Activated naive CD8-positive, alpha-beta T cell treated with anti-CD3 and anti-CD28 coated beads, Interleukin-2, amount 10 ng/mL, durations not matched to agents 7 days and 5 days (primary cell): ENCODE data around the gene PDXP. TPM values are rescaled to one million over a fixed set of nuclear protein-coding genes. Genes with fewer than 3 reads are reported as not detected.

Experiments
- ATAC-seq: fragments of 150-1000 bp; cut with Tn5 transposase; one replicate; pipeline ENCODE4 v1.10.0; 2021; ENCODE audit warnings: low read depth, moderate library complexity
- POLR2A ChIA-PET: fragments of 350-600 bp; sonication (Branson Sonifier 250); formaldehyde crosslinking; loops from one replicate; lab custom pipeline; 2021; ENCODE audit warnings: antibody characterized with exemption; lab: Charles Lee
- DNase-seq: peaks from one replicate; pipeline ENCODE4 v3.0.0; 2021
- H3K27ac Mint-ChIP-seq: one replicate; pipeline ENCODE4 v1.8.0; 2022; ENCODE audit warnings: mild to moderate bottlenecking, mixed read lengths
- H3K27me3 Mint-ChIP-seq: one replicate; pipeline ENCODE4 v1.8.0; 2022; ENCODE audit warnings: mild to moderate bottlenecking, moderate library complexity, mixed read lengths
- H3K36me3 Mint-ChIP-seq: one replicate; pipeline ENCODE4 v1.8.0; 2021; ENCODE audit warnings: mild to moderate bottlenecking, mixed read lengths
- H3K4me1 Mint-ChIP-seq: one replicate; pipeline ENCODE4 v1.8.0; 2021; ENCODE audit warnings: mixed read lengths
- H3K4me3 Mint-ChIP-seq: one replicate; pipeline ENCODE4 v1.8.0; 2022; ENCODE audit warnings: mild to moderate bottlenecking, moderate library complexity, mixed read lengths
- H3K9me3 Mint-ChIP-seq: one replicate; pipeline ENCODE4 v1.8.0; 2021; ENCODE audit warnings: mixed read lengths
- total RNA-seq, 2 experiments: library from RNA; stranded (reverse); gene quantifications; one replicate each; pipeline ENCODE4 v1.2.3, GENCODE V29; 2021

Gene PDXP
- total RNA-seq, 2 experiments from 2014 or later, result 16.4 to 16.6 TPM

DNA sequence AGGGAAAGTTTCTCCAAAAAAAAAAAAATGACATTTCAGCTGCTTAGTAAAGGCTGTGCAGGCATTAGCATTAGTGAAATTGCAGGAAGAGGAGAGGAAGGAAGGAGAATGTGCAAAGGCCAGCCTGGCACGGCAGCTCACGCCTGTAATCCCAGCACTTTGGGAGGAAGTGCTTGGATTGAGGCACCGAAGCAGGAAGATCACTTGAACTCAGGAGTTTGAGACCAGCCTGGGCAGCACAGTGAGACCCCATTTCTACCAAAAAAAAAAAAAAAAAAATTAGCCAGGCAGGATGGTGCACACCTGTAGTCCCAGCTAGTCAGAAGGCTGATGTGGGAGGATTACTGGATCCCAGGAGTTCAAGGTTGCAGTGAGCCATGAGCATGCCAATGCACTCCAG is 46.1 kb downstream of the PDXP start:
- Mint-ChIP-seq H3K4me1 (peaks cover 5% of the 10 kb centered on the region), H3K27ac (no peak overlapping the region), H3K36me3 (peaks cover 3% of the 10 kb centered on the region), H3K9me3 (no peaks in the 10 kb centered on the region), H3K27me3 (no peaks in the 10 kb centered on the region), H3K4me3 (no peak overlapping the region)
- DNase-seq (no peak), ATAC-seq (no peak)
- POLR2A ChIA-PET, result no interaction called here

DNA sequence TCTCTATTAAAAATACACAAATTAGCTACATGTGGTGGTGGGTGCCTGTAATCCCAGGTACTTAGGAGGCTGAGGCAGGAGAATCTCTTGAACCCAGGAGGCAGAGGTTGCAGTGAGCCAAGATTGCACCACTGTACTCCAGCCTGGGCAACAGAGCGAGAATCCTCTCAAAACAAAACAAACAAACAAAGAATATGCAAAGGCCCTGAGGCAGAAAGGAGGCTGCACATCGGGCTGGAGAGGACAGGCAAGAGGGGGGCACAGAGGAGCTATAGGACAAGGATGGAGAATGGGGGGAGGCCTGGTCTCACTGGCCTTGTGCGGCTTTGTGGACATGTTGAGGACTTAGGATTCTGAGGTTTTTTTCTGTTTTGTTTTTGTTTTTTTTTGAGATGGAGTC is 46.7 kb downstream of the PDXP start:
- H3K27ac Mint-ChIP-seq, result no peak overlapping the region
- DNase-seq, result no peak

DNA sequence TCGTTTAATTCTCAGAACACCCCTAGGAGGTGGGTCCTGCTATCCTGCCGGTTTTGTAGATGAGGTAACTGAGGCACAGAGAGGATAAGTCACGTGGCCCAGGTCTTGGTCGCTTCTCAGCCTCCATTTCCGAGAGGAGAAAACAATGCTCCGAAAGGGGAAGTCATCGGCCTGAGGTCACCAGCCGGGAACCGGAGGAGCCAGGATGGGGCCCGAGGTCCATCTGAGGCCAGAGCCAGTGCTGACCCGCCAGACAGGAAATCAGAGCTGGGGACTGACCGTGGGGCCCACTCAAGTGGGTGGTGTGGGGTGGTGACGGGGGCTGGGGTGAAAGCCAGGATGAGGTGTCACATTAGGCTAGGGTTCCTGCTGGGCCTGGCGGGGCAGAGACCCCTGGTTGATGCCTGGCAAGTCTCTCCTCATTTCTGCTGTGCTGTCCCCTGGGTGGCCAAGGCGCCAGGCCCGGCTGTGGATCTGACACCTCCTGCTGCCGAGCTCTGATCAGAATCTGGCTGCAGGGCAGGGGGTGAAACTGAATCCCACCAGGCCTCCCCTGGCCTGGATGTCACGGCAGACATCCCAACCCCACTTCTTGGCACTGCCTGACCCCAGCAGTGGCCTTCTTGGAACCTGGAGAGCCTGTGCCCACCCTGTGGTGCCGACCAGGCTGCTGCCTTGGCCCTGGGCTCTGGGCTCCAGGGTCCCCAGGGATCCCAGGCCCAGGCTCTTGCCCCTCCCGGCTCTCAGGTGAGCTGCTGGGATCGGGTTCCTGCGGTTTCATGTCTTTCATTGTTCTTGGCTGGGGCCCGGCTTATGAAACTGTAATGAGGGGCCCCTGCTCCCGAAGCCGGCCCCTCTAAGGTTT is 50.3 kb downstream of the PDXP start:
- Mint-ChIP-seq H3K36me3 (peaks cover 3% of the 10 kb centered on the region), H3K27me3 (no peaks in the 10 kb centered on the region), H3K27ac (no peak overlapping the region), H3K4me1 (peaks cover 2% of the 10 kb centered on the region), H3K4me3 (no peak overlapping the region), H3K9me3 (no peaks in the 10 kb centered on the region)
- no peak for DNase-seq
- no peak for ATAC-seq
- POLR2A ChIA-PET, result no interaction called here

More for the DNA sequence above, 46.7 kb downstream of the PDXP start:
- Mint-ChIP-seq H3K4me3 (no peak overlapping the region), H3K4me1 (peaks cover 5% of the 10 kb centered on the region), H3K27me3 (no peaks in the 10 kb centered on the region), H3K36me3 (peaks cover 5% of the 10 kb centered on the region), H3K9me3 (no peaks in the 10 kb centered on the region)
- ATAC-seq, result no peak
- POLR2A ChIA-PET, result no interaction called here

DNA sequence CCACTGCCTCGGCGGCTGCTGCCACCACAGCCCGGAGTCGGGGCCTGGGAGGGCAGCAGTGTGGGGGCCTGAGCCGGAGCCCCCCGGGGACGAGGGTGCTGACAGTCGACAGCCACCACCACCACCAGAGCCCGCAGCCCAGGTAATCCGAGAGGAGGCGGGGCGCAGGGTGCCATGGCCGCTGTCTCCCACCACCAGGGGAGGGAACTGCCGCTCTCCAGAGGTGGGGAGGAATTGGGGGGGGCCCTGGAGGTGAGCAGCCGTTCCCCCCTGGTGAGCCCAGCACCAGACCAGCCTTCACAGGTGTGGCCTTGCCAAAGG is 50.9 kb downstream of the PDXP start:
- ATAC-seq, result no peak
- Mint-ChIP-seq H3K36me3 (peaks cover 3% of the 10 kb centered on the region), H3K27me3 (no peaks in the 10 kb centered on the region), H3K9me3 (no peaks in the 10 kb centered on the region), H3K27ac (no peak overlapping the region), H3K4me1 (peaks cover 2% of the 10 kb centered on the region), H3K4me3 (no peak overlapping the region)
- POLR2A ChIA-PET, result no interaction called here
- DNase-seq, result no peak

DNA sequence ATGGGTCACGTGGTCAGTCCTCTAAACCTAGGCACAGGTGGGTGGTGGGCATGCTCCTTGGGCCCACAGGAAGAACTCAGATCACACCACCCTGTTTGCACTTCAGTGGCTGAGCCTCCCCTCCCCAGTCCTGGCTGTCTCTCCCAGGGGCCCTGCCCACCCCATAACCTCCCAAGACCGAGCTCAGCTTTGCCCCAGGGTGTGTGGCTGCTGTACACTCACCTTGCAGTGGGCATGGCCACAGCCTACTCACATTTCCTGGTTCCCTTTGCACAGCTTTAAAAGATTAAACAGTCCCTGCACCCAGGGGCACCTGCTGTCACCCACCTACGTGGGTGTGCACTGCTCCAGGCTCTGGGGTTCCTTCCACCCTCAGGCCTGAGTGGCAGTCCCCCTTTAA is 52.2 kb downstream of the PDXP start:
- DNase-seq, result no peak
- ATAC-seq, result no peak
- Mint-ChIP-seq H3K36me3 (peaks cover 1% of the 10 kb centered on the region), H3K4me1 (peaks cover 2% of the 10 kb centered on the region), H3K27ac (peak overlapping the region; percentile 21), H3K27me3 (no peaks in the 10 kb centered on the region), H3K4me3 (no peak overlapping the region), H3K9me3 (no peaks in the 10 kb centered on the region)
- POLR2A ChIA-PET, result no interaction called here

DNA sequence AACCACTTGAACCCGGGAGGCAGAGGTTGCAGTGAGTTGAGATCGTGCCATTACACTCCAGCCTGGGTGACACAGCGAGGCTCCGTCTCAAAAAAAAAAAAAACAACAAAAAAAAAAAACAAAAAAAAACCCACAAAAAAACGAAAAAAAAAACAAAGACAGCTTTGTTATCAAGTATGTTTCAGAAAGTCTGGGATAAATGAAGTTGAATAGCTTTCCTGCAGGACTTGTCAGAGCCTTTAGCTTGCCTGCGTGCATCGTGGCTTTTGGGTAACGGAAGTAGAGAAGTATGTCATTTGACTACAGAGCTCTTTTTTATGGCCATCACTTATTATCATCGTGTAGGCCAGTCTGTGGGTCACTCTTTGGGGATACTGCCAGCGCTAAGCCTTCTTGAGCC is 53.0 kb downstream of the PDXP start:
- POLR2A ChIA-PET, result no interaction called here
- peaks cover 2% of the 10 kb centered on the region for H3K36me3 Mint-ChIP-seq
- H3K9me3 Mint-ChIP-seq, result no peaks in the 10 kb centered on the region
- no peak overlapping the region for H3K4me3 Mint-ChIP-seq
- no peaks in the 10 kb centered on the region for H3K4me1 Mint-ChIP-seq
- DNase-seq, result no peak
- no peaks in the 10 kb centered on the region for H3K27me3 Mint-ChIP-seq
- ATAC-seq, result no peak
- H3K27ac Mint-ChIP-seq, result no peak overlapping the region

DNA sequence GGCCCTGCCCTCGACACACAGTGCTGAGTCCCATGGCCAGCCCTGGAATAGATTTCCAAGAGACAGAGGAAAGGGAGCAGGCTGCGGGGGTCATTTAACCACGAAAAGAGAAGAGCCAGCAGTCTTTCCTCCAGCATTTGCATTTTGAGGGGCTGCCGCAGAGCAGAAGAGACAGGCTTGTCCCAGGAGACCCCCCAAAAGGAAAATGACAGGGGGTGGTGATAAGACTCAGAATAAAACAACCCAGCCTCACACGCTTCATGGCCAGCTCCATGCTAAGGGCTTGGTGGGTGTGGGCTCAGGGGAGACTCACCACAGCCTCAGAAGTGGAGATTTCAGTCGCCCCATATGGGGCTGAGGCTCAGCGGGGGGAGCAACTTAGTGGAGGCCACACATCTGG is 55.2 kb downstream of the PDXP start:
- Mint-ChIP-seq H3K27me3 (no peaks in the 10 kb centered on the region), H3K27ac (no peak overlapping the region), H3K4me3 (no peak overlapping the region), H3K36me3 (peaks cover 9% of the 10 kb centered on the region), H3K9me3 (no peaks in the 10 kb centered on the region), H3K4me1 (no peaks in the 10 kb centered on the region)
- POLR2A ChIA-PET, result no interaction called here
- ATAC-seq, result no peak
- no peak for DNase-seq

DNA sequence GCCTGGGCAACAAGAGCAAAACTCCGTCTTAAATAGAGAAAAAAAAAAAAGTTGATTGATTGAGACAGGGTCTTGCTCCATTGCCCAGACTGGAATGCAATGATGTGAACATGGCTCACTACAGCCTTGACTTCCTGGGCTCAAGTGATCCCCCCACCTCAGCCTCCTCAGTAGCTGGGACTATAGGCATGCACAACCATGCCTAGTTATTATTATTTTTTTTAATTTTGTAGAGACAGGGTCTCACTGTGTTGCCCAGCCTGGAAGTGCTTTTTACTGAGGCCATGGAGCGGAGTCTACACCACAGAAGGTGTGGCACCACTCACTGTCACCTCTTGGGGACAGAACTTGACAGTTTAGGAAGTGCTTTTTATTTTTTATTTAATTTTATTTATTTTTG is 56.1 kb downstream of the PDXP start:
- Mint-ChIP-seq H3K4me3 (no peak overlapping the region), H3K36me3 (peaks cover 9% of the 10 kb centered on the region), H3K27me3 (no peaks in the 10 kb centered on the region), H3K4me1 (no peaks in the 10 kb centered on the region), H3K27ac (no peak overlapping the region), H3K9me3 (no peaks in the 10 kb centered on the region)
- no peak for DNase-seq
- ATAC-seq, result no peak
- POLR2A ChIA-PET, result no interaction called here

DNA sequence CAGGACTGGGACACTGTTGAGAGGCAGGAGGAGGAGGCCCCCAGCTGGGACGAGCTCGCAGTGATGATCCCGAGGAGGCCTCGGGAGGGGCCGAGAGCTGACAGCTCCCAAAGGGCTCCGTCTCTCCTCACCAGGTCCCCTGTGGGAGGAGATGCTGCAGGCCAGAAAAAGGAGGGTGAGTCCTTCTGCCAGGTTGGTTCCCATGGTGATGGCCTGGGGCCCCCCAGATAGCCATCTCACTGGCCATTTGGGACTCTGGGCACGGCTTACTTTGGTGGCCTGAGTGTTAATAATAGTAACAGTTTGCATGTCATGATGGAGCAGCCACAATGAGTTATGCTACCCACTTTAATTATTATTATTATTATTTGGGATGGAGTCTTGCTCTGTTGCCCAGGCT is 57.2 kb downstream of the PDXP start:
- Mint-ChIP-seq H3K4me3 (no peak overlapping the region), H3K4me1 (peaks cover 2% of the 10 kb centered on the region), H3K9me3 (no peaks in the 10 kb centered on the region), H3K36me3 (peaks cover 8% of the 10 kb centered on the region), H3K27me3 (no peaks in the 10 kb centered on the region), H3K27ac (no peak overlapping the region)
- no peak for DNase-seq
- ATAC-seq, result no peak
- POLR2A ChIA-PET, result no interaction called here

Other genes starting within 250 kb of the PDXP start
- gene ELFN2, start 231.2 kb upstream of the PDXP start, total RNA-seq, result under 1 TPM; 0.26 to 0.47 TPM
- 100 to 1,000 TPM; 207 to 211 TPM for gene MFNG, start 172.3 kb upstream of the PDXP start, total RNA-seq
- gene CARD10, start 139.3 kb upstream of the PDXP start, total RNA-seq, result under 1 TPM; 0.30 to 0.31 TPM
- gene CDC42EP1, start 98.2 kb upstream of the PDXP start, total RNA-seq, result under 1 TPM in 1 of 2 experiments, not detected in 1; 0.31 TPM
- gene LGALS2, start 78.6 kb upstream of the PDXP start, total RNA-seq, result not detected
- 10 to 100 TPM; 75.3 to 79.5 TPM for gene GGA1, start 49.9 kb upstream of the PDXP start, total RNA-seq
- gene SH3BP1, start 19.1 kb upstream of the PDXP start, total RNA-seq, result 100 to 1,000 TPM; 157 to 169 TPM
- 1,000 to 10,000 TPM; 1,082 to 1,187 TPM for gene LGALS1, start 16.9 kb downstream of the PDXP start, total RNA-seq
- gene NOL12, start 27.6 kb downstream of the PDXP start, total RNA-seq, result 10 to 100 TPM; 42.8 to 50.4 TPM
- 10 to 100 TPM; 41.4 to 44.4 TPM for gene TRIOBP, start 38.3 kb downstream of the PDXP start, total RNA-seq
- gene GCAT, start 149.2 kb downstream of the PDXP start, total RNA-seq, result 10 to 100 TPM in 1 of 2 experiments, 1 to 10 TPM in 1; 9.8 to 10.1 TPM
- gene GALR3, start 164.7 kb downstream of the PDXP start, total RNA-seq, result not detected
- gene ANKRD54, start 185.6 kb downstream of the PDXP start, total RNA-seq, result 10 to 100 TPM; 22.2 to 23.3 TPM
- gene EIF3L, start 190.7 kb downstream of the PDXP start, total RNA-seq, result 100 to 1,000 TPM; 328 to 368 TPM
- 10 to 100 TPM; 27.9 to 31.3 TPM for gene MICALL1, start 247.6 kb downstream of the PDXP start, total RNA-seq